Prostate gland (tissue), 2 donors: ENCODE data around the gene DGKI. TPM values are rescaled to one million over a fixed set of nuclear protein-coding genes. Genes with fewer than 3 reads are reported as not detected.

Source experiments
- DNase-seq: peaks from one replicate; pipeline ENCODE4 v3.0.0-alpha.2; 2019; ENCODE audit warnings: low spot score
- H3K27ac ChIP-seq, 2 donors: fragments of 200-600 bp; sonication (generic); 2 replicates each; pipeline ENCODE4 v1.5.1; 2017 to 2019
- H3K27me3 ChIP-seq: fragments of 200-600 bp; sonication (generic); replicated peaks from 2 replicates; pipeline ENCODE4 v1.5.1; 2019; ENCODE audit not compliant: insufficient read depth
- H3K36me3 ChIP-seq, 2 donors: fragments of 200-600 bp; sonication (generic); 1 replicate in 1 of 2; 2 replicates in 1 of 2; pipeline versions ENCODE4 v1.5.1 to v1.8.1; 2017 to 2019
- H3K4me1 ChIP-seq: fragments of 200-600 bp; sonication (generic); replicated peaks from 2 replicates; pipeline ENCODE4 v1.5.1; 2019
- H3K4me3 ChIP-seq, 2 donors: fragments of 200-600 bp; sonication (generic); 2 replicates each; pipeline ENCODE4 v1.5.1; 2017 to 2019
- H3K9me3 ChIP-seq: fragments of 200-600 bp; sonication (generic); 2 replicates; pipeline ENCODE4 v1.5.1; 2017
- POLR2A ChIP-seq: fragments of 450-650 bp; IDR thresholded peaks from one replicate; pipeline ENCODE4 v1.6.1; 2016; ENCODE audit warnings: antibody characterized with exemption, mild to moderate bottlenecking
- POLR2AphosphoS5 ChIP-seq: sonication (generic); formaldehyde crosslinking; IDR thresholded peaks from one replicate; pipeline ENCODE4 v1.6.1; 2017; ENCODE audit warnings: antibody characterized with exemption
- WGBS: methylation state at CpG from one replicate; pipeline ENCODE4 v1.1.5; 2018; 5-methylcytosine and 5-hydroxymethylcytosine counted together
- intact Hi-C: fragments of 100-400 bp; cut with DNase I; formaldehyde crosslinking; loops from one replicate; pipeline ENCODE4 v1.14.2; 2022
- total RNA-seq, 2 donors: library from RNA; depleted of rRNA; stranded (reverse); fragments of >200 nt; gene quantifications; one replicate each; pipeline ENCODE4 v1.1.0, GENCODE V29; 2016
- TF ChIP-seq, protein P1 (sequence below), 4 experiments: fragments of 200-600 bp in 2 of 4; fragments of 450-650 bp in 2 of 4; sonication (generic) in 2 of 4; IDR thresholded peaks; 1 replicate in 3 of 4; 2 replicates in 1 of 4; pipeline ENCODE4 v1.5.1; 2016 to 2019; ENCODE audit warnings: antibody characterized with exemption in 4 of 4, mild to moderate bottlenecking in 2 of 4, moderate library complexity in 2 of 4

DGKI gene
- total RNA-seq, 2 donors from 2014 or later: 0.32 to 1.5 TPM

DNA sequence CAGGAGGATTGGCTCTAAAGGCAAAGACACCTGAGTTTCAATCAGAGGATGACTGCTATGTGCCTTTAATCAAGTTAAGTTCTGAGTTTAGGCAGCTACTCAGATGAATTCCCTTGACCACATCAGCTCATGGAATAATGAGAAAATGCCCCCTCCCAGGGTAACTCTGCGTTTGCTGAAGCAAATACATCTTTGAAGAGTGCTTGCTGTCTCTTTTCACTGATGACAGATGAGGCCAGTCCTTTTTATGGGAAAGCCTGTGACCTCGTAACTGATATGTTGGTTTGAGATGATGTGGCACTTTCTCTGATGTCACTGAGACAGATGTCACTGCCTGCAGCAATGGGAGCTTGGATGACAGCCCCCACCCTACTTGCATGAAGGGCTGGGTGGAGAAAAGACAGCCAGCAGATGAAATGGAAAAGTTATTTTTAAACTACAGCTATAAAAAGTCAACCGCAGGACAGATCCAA lies 43.7 kb upstream of the DGKI start:
- no peaks in the 10 kb centered on the region for H3K4me1 ChIP-seq

DNA sequence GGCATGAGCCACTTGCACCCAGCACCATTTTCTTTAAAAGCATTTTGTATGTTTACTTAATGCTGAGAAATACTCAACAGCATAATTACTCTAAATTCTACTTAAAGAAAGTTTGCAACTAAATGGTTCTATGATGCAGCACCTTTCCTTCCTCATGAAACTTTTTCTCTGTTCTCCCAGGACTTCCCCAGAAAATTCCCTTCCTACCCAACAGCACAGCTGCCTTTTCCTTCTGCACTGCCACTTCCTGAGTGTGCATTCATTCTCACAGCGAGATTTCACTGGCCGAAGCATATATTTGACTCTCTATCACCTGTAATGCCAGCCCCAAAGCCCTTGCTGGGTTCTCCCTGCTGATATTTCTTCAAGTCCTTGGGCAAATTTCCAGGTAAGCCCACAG lies 41.5 kb upstream of the DGKI start:
- Histone ChIP-seq H3K4me1 (no peaks in the 10 kb centered on the region), H3K27ac (no peak overlapping the region), H3K4me3 (no peak overlapping the region), H3K27me3 (no peaks in the 10 kb centered on the region), H3K36me3 (peaks cover 0 to 11% of the 10 kb centered on the region in 2 donors), H3K9me3 (no peaks in the 10 kb centered on the region)
- intact Hi-C loops: no loop called here
- 91% methylated on average over 2 of the region's 2 CpGs for WGBS
- TF ChIP-seq POLR2A (no peak), POLR2AphosphoS5 (no peak)
- TF ChIP-seq, protein P1, sequence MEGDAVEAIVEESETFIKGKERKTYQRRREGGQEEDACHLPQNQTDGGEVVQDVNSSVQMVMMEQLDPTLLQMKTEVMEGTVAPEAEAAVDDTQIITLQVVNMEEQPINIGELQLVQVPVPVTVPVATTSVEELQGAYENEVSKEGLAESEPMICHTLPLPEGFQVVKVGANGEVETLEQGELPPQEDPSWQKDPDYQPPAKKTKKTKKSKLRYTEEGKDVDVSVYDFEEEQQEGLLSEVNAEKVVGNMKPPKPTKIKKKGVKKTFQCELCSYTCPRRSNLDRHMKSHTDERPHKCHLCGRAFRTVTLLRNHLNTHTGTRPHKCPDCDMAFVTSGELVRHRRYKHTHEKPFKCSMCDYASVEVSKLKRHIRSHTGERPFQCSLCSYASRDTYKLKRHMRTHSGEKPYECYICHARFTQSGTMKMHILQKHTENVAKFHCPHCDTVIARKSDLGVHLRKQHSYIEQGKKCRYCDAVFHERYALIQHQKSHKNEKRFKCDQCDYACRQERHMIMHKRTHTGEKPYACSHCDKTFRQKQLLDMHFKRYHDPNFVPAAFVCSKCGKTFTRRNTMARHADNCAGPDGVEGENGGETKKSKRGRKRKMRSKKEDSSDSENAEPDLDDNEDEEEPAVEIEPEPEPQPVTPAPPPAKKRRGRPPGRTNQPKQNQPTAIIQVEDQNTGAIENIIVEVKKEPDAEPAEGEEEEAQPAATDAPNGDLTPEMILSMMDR (IDR thresholded peaks at IDR 0.05): no peak
- no peak for DNase-seq

More for the DNA sequence above, 43.7 kb upstream of the DGKI start:
- WGBS: 75% methylated on average over 3 of the region's 3 CpGs
- TF ChIP-seq POLR2A (no peak), POLR2AphosphoS5 (no peak)
- TF ChIP-seq, protein P1 (IDR thresholded peaks at IDR 0.05): no peak
- H3K9me3 ChIP-seq: no peaks in the 10 kb centered on the region
- H3K36me3 ChIP-seq: peaks cover 0 to 7% of the 10 kb centered on the region in 2 donors
- H3K4me3 ChIP-seq: no peak overlapping the region
- H3K27ac ChIP-seq: no peak overlapping the region
- intact Hi-C loops: no loop called here
- DNase-seq: no peak
- H3K27me3 ChIP-seq: no peaks in the 10 kb centered on the region

DNA sequence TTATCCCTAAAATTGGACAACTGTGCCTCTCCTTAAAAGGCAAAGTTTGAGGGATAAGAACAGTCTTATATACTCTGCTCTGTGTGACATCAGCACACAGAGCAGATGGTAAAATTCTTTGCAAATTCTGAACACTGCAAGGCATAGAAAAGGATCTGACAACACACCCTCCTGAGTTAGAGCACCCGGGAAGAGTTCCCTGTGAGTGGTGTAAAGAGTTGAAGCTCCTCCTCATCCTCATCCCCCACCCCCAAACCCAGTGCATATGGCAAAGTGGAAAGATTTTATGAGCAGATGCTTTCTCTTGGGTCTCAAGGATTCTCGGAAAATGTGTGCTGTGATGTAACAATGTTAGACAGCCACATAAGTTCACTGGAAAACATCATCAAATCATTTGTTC lies 40.0 kb upstream of the DGKI start:
- 37% methylated on average over 2 of the region's 2 CpGs for WGBS
- Histone ChIP-seq H3K36me3 (peaks cover 0 to 18% of the 10 kb centered on the region in 2 donors), H3K4me3 (no peak overlapping the region), H3K27me3 (no peaks in the 10 kb centered on the region), H3K9me3 (no peaks in the 10 kb centered on the region), H3K27ac (no peak overlapping the region), H3K4me1 (no peaks in the 10 kb centered on the region)
- intact Hi-C loops: no loop called here
- TF ChIP-seq, protein P1 (IDR thresholded peaks at IDR 0.05): no peak
- no peak for TF ChIP-seq POLR2A
- no peak for TF ChIP-seq POLR2AphosphoS5
- no peak for DNase-seq

DNA sequence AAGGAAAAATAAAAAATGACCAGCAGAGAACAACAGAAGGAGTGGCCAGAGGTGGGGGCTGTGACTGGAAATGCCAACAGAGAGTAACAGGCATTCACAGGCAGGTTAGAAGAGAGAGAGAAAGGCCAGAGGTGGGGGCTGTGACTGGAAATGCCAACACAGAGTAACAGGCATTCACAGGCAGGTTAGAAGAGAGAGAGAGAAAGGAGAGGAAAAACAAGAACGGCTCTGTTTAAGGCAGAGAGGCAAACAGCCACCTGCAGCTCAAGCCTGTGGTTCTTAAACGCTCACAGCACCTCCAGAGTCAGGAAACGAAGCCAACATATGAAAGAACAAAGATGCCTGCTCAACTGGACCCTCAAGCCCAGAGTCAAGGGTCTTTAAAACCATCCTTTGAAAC lies 39.5 kb upstream of the DGKI start:
- Histone ChIP-seq H3K27ac (no peak overlapping the region), H3K36me3 (peaks cover 3 to 18% of the 10 kb centered on the region in 2 donors), H3K4me1 (no peaks in the 10 kb centered on the region), H3K4me3 (no peak overlapping the region), H3K27me3 (no peaks in the 10 kb centered on the region), H3K9me3 (no peaks in the 10 kb centered on the region)
- 36% methylated on average over 3 of the region's 3 CpGs for WGBS
- DNase-seq: no peak
- no peak for TF ChIP-seq POLR2A
- TF ChIP-seq, protein P1 (IDR thresholded peaks at IDR 0.05): no peak
- no peak for TF ChIP-seq POLR2AphosphoS5
- intact Hi-C loops: no loop called here

DNA sequence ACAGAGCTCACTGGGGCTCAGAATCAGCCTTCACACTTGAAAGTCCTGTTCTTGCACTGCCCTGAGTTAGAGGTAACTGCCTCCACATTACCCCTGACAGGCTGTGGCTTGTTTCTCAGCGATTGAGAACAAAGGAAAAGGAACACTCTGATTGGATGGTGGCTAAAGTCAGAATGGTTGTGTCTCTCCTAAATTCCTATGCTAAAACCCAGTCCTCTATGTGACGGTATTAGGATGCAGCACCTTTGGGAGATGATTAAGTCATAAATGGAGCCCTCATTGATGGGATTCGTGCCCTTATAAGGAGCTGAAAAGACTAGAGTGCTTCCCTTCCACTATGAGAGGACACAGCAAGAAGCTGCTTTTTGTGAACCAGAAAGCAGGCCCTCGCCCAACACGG lies 38.9 kb upstream of the DGKI start:
- no peak overlapping the region for H3K27ac ChIP-seq
- no peaks in the 10 kb centered on the region for H3K27me3 ChIP-seq
- WGBS: 56% methylated on average over 5 of the region's 5 CpGs
- no peak for DNase-seq
- peaks cover 3 to 18% of the 10 kb centered on the region in 2 donors for H3K36me3 ChIP-seq
- TF ChIP-seq POLR2AphosphoS5 (no peak), POLR2A (no peak)
- TF ChIP-seq, protein P1 (IDR thresholded peaks at IDR 0.05): no peak
- no peaks in the 10 kb centered on the region for H3K4me1 ChIP-seq
- H3K9me3 ChIP-seq: no peaks in the 10 kb centered on the region
- no peak overlapping the region for H3K4me3 ChIP-seq
- intact Hi-C loops: no loop called here
